ENCODE results near the gene SRL. TPM values are rescaled to one million over a fixed set of nuclear protein-coding genes. Genes with fewer than 3 reads are reported as not detected.

SRL gene
- total RNA-seq, 2 experiments from 2014 or later, result not detected

- Histone ChIP-seq H3K4me1 (ENCODE audit: insufficient read depth, low read length) (no peaks in the 10 kb centered on the region), H3K36me3 (ENCODE audit: insufficient read depth, low read length) (no peaks in the 10 kb centered on the region), H3K4me3 (ENCODE audit: low read length) (no peak overlapping the region), H3K27ac (ENCODE audit: low read depth in 1 of 2, low read length in 2 of 2) (no peak overlapping the region), H3K27me3 (ENCODE audit: control insufficient read depth in 1 of 2, insufficient read depth in 2 of 2, low read length in 2 of 2) (no peaks in the 10 kb centered on the region), H3K9me3 (ENCODE audit: control insufficient read depth in 1 of 2, insufficient read depth in 1 of 2, low read length in 2 of 2) (no peaks in the 10 kb centered on the region)
- Mint-ChIP-seq H3K27ac (no peak overlapping the region), H3K27me3 (no peaks in the 10 kb centered on the region), H3K4me3 (no peak overlapping the region), H3K4me1 (ENCODE audit: low read depth) (no peaks in the 10 kb centered on the region), H3K9me3 (no peaks in the 10 kb centered on the region), H3K36me3 (ENCODE audit: low read depth) (no peaks in the 10 kb centered on the region)
- intact Hi-C loops (cut with DNase I, micrococcal nuclease), result loop anchor here in 1 of 2 experiments (10.0 kb wide), 1 partner anchor 83 kb away; no protein-coding TSS in a partner anchor
- POLR2A ChIA-PET, result no interaction called here
- DNase-seq (no peak), ATAC-seq (ENCODE audit: poor library complexity) (no peak)
- CTCF ChIA-PET, result no interaction called here
- TF ChIP-seq, protein P1, sequence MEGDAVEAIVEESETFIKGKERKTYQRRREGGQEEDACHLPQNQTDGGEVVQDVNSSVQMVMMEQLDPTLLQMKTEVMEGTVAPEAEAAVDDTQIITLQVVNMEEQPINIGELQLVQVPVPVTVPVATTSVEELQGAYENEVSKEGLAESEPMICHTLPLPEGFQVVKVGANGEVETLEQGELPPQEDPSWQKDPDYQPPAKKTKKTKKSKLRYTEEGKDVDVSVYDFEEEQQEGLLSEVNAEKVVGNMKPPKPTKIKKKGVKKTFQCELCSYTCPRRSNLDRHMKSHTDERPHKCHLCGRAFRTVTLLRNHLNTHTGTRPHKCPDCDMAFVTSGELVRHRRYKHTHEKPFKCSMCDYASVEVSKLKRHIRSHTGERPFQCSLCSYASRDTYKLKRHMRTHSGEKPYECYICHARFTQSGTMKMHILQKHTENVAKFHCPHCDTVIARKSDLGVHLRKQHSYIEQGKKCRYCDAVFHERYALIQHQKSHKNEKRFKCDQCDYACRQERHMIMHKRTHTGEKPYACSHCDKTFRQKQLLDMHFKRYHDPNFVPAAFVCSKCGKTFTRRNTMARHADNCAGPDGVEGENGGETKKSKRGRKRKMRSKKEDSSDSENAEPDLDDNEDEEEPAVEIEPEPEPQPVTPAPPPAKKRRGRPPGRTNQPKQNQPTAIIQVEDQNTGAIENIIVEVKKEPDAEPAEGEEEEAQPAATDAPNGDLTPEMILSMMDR (IDR thresholded peaks at IDR 0.05), result no peak
Observed at GRCh38 chr16:4152267-4152666, 89.6 kb downstream of the SRL start.

GRCh38 chr16:4147236-4147635 lies 94.6 kb downstream of the SRL start:
- TF ChIP-seq, protein P1 (IDR thresholded peaks at IDR 0.05), result no peak
- intact Hi-C loops (cut with DNase I, micrococcal nuclease), result no loop called here
- Histone ChIP-seq H3K27me3 (ENCODE audit: control insufficient read depth in 1 of 2, insufficient read depth in 2 of 2, low read length in 2 of 2) (no peaks in the 10 kb centered on the region), H3K9me3 (ENCODE audit: control insufficient read depth in 1 of 2, insufficient read depth in 1 of 2, low read length in 2 of 2) (no peaks in the 10 kb centered on the region), H3K4me1 (ENCODE audit: insufficient read depth, low read length) (peaks cover 9% of the 10 kb centered on the region), H3K27ac (ENCODE audit: low read depth in 1 of 2, low read length in 2 of 2) (no peak overlapping the region), H3K36me3 (ENCODE audit: insufficient read depth, low read length) (no peaks in the 10 kb centered on the region), H3K4me3 (ENCODE audit: low read length) (no peak overlapping the region)
- Mint-ChIP-seq H3K27ac (no peak overlapping the region), H3K4me1 (ENCODE audit: low read depth) (peaks cover 4% of the 10 kb centered on the region), H3K27me3 (no peaks in the 10 kb centered on the region), H3K36me3 (ENCODE audit: low read depth) (no peaks in the 10 kb centered on the region), H3K4me3 (no peak overlapping the region), H3K9me3 (no peaks in the 10 kb centered on the region)
- POLR2A ChIA-PET, result no interaction called here
- no peak for DNase-seq
- ATAC-seq (ENCODE audit: poor library complexity), result no peak
- CTCF ChIA-PET, result interaction anchor here (0.7 kb wide), 1 partner anchor 231 kb away, joined by 3 read pairs; no protein-coding TSS in a partner anchor

GRCh38 chr16:4142268-4142667 lies 99.6 kb downstream of the SRL start:
- H3K4me1 Mint-ChIP-seq (ENCODE audit: low read depth), result peaks cover 5% of the 10 kb centered on the region
- Histone ChIP-seq H3K9me3 (ENCODE audit: control insufficient read depth in 1 of 2, insufficient read depth in 1 of 2, low read length in 2 of 2) (peaks cover 0 to 9% of the 10 kb centered on the region in 2 experiments), H3K27ac (ENCODE audit: low read depth in 1 of 2, low read length in 2 of 2) (no peak overlapping the region), H3K4me1 (ENCODE audit: insufficient read depth, low read length) (peaks cover 14% of the 10 kb centered on the region), H3K27me3 (ENCODE audit: control insufficient read depth in 1 of 2, insufficient read depth in 2 of 2, low read length in 2 of 2) (no peaks in the 10 kb centered on the region), H3K4me3 (ENCODE audit: low read length) (no peak overlapping the region), H3K36me3 (ENCODE audit: insufficient read depth, low read length) (no peaks in the 10 kb centered on the region)
- H3K4me3 Mint-ChIP-seq, result no peak overlapping the region
- peaks cover under 1% of the 10 kb centered on the region for H3K27me3 Mint-ChIP-seq
- ATAC-seq (ENCODE audit: poor library complexity) (peak; percentile 99), DNase-seq (peak in 13 of 14 experiments; percentile 3 to 88 (median 35))
- ChIA-PET POLR2A (interaction anchor here (0.9 kb wide), 1 partner anchor 41 kb away, joined by 3 read pairs; no protein-coding TSS in a partner anchor), CTCF (no interaction called here)
- no peaks in the 10 kb centered on the region for H3K9me3 Mint-ChIP-seq
- H3K27ac Mint-ChIP-seq, result peak overlapping the region; percentile 76
- TF ChIP-seq, protein P1 (IDR thresholded peaks at IDR 0.05), result no peak
- intact Hi-C loops (cut with DNase I, micrococcal nuclease), result no loop called here
- no peaks in the 10 kb centered on the region for H3K36me3 Mint-ChIP-seq (ENCODE audit: low read depth)
